ENCODE measurements around the gene DRG1.

DNA sequence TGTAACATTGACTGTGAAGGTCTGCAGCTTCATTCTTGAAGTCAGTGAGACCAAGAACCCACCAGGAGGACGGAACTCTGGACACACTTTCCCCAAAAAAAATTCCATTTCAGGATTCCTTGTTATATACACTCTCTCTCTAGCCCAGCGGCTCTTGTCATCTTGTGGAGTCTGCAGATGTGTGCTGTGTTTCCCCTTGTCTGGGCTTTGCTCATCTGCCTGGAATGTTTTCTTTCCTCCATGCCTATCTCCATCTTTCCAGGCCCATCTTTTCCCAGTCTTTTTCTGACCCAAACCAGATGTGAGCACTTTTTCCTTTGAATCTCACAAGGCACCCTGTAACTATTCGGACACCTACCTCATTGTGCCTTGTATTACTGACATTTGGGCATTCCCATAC lies 5.1 kb upstream of the DRG1 start:
- TF ChIP-seq, protein P1, sequence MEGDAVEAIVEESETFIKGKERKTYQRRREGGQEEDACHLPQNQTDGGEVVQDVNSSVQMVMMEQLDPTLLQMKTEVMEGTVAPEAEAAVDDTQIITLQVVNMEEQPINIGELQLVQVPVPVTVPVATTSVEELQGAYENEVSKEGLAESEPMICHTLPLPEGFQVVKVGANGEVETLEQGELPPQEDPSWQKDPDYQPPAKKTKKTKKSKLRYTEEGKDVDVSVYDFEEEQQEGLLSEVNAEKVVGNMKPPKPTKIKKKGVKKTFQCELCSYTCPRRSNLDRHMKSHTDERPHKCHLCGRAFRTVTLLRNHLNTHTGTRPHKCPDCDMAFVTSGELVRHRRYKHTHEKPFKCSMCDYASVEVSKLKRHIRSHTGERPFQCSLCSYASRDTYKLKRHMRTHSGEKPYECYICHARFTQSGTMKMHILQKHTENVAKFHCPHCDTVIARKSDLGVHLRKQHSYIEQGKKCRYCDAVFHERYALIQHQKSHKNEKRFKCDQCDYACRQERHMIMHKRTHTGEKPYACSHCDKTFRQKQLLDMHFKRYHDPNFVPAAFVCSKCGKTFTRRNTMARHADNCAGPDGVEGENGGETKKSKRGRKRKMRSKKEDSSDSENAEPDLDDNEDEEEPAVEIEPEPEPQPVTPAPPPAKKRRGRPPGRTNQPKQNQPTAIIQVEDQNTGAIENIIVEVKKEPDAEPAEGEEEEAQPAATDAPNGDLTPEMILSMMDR (IDR thresholded peaks at IDR 0.05; ENCODE audit: extremely low read depth in 1 of 2, insufficient read depth in 1 of 2, low read depth in 1 of 2, low read length in 2 of 2), result no peak
- TF ChIP-seq FOS (IDR thresholded peaks at IDR 0.05; ENCODE audit: borderline replicate concordance, insufficient read depth, low read length), result no peak
- no peak for TF ChIP-seq POLR2A (IDR thresholded peaks at IDR 0.05; ENCODE audit: low read depth, low read length)
- no peak for TF ChIP-seq POLR2AphosphoS5 (IDR thresholded peaks at IDR 0.05; ENCODE audit: insufficient read depth, low read depth, low read length)
- TF ChIP-seq EZH2 (IDR thresholded peaks at IDR 0.05; ENCODE audit: borderline replicate concordance, low read depth, low read length, severe bottlenecking), result no peak

Measured in endothelial cell of umbilical vein (primary cell).